HG02852 (cell line): Measurements from ENCODE around the gene NME4.

Experiments used
- ATAC-seq: cut with Tn5 transposase; IDR thresholded peaks from one replicate; pipeline ENCODE4 v1.9.1; 2021; ENCODE audit warnings: mild to moderate bottlenecking, moderate library complexity; ENCODE audit not compliant: unreplicated experiment

The NME4 gene

DNA sequence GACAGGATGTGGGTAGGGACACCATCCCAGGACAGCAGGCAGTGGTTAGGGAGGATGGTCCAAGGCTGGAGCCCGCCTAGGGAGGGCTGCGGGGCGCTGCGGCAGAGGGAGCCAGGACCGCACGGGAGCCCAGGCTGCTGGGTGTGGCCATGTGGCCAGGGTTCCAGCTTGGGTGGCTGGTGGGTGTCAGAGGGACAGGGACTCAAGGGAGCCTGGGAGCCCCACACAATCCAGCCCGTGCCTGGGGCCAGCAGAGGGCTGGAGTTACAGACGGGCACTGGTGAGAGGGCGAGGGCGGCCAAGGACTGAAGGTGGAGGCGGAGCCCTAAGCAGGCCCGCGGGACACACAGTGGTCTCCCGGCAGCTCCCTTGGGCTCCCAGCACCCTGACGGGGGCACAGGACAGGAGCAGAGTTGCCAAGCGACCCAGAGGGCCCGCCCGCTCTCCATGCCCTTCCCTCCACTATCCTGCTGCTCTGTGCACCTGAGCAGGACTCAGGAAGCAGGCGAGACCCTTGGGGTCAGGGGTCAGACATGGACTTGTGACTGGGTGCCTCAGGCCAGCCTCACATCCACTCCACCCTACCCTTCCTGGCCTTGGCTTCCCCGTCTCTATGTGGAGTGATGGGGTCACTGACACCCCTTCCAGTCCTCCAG lies 33.8 kb upstream of the NME4 start:
- no peak for ATAC-seq

- ATAC-seq: no peak
Measured at GRCh38 chr16:363766-364490, 33.1 kb upstream of the NME4 start.

GRCh38 chr16:364595-365491 lies 32.2 kb upstream of the NME4 start:
- no peak for ATAC-seq

- no peak for ATAC-seq
Measured at GRCh38 chr16:366476-366875, 30.5 kb upstream of the NME4 start.

- ATAC-seq: no peak
Measured at GRCh38 chr16:367333-367903, 29.6 kb upstream of the NME4 start.

DNA sequence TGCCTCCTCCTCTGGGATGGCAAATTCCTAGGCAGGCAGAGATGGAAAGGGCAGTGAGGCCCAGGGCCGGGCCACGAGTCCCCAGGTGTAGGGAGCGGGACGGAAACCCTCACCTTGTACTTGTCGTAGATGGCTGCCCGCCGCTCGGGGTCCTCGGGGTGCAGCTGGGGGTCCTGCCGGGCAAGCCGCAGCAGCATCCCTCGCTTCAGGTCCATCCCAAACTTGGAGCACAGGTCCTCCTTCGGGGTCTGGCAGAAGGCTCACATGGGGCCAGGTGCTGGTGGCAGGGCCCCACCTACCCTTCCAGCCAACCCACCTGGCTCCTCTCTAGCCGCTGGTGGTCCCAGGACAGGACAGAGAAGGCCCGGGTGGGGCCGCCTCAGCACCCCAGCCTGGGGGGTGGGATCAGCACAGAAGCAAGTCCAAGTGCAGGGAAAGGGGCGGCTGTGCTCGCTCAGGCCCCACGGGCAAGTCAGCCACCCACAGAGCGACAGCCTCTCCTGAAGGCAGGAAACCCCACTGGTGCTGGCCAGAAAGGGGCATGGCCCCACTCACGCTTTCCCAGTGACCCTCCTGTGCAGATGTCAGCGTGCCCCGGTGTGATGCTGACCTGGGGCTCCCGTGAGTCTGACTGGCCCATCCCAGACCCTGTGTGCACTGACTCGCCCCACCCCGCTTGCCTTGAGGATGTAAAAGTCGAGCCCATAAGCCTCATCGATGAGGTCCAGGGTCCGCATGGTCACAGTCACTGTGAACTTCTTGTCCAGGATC lies 28.4 kb upstream of the NME4 start:
- no peak for ATAC-seq

- ATAC-seq: no peak
Measured at GRCh38 chr16:369275-369865, 27.6 kb upstream of the NME4 start.

DNA sequence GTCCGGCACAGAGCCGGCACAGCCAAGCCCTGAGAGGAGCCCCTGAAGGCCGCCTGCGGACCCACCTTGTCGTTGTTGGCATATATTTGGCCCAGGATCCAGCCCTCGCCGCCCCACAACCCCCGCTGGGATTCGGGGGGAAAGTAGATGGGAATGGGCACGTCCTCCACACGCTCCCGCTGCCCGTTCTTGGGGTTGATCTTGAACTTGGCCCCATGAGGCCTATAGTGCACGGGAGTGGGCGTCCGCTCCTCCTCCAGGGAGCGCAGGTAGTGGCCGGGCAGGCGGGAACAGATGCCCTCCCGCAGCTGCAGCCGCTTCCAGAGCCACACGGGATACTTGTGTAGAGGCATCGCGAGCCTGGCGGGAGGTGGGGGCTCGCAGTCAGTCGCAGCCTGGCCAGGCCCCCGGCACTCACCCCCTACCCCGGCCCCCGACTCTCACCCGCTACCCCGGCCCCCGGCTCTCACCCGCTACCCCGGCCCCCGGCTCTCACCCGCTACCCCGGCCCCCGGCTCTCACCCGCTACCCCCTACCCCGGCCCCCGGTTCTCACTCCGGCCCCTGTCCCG lies 27.0 kb upstream of the NME4 start:
- no peak for ATAC-seq

DNA sequence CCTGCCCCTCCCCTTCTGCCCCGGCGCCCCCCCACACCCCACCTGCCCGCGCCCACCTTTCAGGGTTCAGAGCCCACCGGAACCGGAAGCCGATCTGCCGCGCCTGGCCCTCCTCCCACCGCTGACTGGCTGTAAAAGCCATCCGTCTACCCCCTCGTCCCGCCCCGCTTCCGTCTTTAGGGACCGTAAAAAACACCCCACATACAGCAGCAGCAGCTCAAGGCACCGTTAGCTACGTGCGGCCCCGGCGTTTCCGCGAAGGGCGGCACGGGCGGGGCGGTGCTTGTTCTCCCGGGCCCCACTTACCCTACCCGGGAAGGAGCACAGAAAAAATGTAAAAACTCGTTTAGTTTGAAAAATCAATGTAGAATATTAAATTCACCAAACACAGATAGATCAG lies 26.6 kb upstream of the NME4 start, which contains the start of gene MRPL28:
Gene MRPL28 (minus strand): TSS at position 96 of the 400 bp plus-strand sequence. CDS start 320 bp downstream, outside the sequence.
- ATAC-seq: peak; percentile 88

DNA sequence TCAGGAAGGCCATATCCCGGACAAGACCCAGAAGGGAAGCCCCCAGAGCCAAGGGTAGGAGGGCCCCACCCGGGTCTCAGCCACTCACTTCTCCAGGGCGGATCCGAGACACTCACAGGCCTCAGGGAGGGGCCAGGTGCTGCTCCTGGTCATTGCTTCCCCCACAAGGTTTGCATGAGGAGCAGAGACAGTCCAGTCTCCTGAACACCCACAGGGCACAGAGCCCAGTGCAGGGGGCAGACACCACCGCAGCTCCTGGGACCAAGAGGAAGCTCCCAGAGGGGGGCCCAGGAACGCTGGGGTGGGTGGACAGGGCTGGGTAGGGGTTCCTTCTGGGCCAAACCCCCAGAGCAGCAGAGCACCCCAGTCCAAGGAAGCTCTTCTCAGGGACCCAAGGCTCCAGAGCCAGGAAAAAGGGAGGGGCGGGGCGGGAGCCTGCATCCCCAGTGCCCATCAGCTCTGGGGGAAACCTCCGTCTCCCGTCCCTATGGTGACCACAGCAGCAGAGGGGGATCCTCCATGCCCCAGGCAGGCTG lies 26.0 kb upstream of the NME4 start:
- ATAC-seq: no peak

- no peak for ATAC-seq
Measured at GRCh38 chr16:371515-372301, 25.3 kb upstream of the NME4 start.

DNA sequence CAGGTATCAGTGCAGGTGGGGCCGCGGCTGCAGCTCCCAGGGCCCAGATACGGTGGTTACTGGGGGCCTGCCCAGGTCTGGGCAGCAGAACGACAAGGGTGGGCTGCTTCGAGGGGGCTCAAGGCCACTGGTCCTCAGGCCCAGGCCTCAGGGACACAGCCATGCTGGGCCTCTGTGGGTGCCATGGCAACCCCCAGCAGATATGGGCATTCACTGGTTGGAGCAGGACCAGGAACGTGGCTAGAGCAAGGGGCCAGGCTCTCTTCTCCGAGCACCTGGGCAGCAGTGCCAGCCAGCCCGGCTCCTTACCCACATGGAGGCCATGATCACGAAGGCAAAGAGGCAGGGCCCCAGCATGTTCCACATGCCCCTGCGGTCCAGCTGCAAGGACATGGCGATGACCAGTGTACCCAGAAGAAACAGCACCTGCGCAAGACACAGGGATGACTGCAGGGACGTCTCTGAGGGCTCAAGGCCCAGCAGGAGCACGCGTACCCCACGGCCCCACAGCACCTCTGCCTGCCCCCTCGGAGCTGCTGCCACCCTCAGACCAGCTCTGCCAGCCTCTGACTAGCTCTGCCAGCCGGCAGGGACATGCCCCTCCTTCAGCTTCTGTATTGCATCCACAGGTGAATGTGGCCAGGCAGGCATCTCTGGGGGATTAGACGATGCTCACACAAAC lies 24.6 kb upstream of the NME4 start:
- ATAC-seq: no peak

DNA sequence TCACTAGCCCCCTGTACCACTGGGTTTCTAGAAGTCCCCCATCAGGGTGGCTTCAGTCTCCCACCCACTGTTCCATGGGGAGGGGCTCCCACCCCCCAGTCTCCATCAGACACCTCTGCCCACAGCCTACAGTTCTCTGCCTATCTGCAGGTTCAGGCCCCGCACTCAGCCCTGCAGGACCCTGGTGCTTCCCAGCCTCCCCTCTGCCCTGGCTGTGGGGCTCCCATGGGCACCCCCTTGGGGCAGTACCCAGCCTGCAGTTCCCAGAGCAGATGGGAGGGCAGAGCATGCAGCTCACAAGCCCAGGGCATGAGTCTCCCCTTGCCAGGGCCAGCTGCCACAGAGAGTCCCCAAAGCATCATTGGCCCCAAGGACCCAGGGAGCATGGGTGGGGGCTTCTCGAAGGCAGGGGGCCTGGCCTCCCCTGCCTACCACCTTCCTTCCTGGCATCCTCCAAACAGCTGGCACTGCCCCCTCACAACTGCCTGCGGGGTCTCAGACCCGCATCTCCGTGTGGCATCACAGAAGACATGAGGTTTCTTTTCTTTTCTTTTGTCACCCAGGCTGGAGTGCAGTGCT lies 23.9 kb upstream of the NME4 start:
- ATAC-seq: no peak

DNA sequence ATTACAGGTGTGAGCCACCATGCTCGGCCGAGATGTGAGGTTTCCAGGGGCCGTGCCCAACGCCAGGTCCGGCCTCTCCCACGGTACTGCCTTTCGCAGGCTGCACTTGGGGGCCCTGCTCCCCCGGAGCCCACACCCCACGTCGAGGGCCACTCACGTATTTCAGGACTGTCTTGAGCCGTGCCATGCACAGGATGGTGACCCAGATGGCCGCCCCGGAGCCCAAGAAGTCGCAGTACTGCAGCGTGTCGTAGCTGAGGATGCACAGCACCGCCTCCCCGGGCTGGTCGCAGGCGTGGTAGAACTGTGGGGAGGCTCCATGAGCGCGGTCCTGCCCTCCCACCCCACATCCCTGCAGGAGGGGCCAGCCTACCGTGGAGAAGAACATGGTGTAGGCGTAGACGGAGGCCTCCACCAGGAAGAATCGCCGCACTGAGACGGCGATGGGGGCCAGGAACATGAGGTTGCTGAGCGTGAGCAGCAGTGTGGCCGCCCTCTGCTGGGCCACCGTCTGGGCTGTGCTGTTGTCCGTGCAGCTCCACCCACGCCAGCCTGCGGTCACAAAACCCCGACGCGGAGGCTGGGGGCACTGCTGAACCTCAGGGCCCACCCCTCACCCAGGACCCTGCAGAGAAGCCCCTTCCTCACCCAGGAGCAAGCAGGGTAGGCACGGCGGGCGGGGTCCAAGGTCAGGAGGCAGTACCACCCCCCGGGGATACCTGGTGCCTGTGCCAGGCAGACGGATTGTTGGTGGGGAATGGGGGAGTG lies 23.0 kb upstream of the NME4 start:
- ATAC-seq: no peak

- ATAC-seq: no peak
Measured at GRCh38 chr16:374616-374926, 22.4 kb upstream of the NME4 start.

DNA sequence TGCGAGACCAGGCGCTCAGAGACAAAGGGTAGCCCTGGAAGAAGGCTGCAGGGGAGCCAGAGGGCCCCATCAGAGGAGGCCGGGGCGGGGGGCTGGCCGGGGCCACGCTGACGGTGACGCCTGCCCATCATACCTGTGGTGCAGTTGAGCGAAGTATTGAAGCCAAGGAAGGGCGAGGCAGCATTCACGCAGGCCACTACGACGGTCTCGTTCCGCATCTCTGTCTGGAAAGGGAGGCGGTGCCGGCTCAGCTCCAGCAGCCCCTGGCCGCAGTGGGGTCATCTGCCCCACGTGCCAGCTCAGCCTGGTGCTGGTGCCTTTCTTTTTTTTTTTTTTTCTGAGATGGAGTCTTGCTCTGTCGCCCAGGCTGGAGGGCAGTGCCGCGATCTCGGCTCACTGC lies 21.8 kb upstream of the NME4 start:
- no peak for ATAC-seq
